ENCODE results near the gene RUFY1. TPM values are rescaled to one million over a fixed set of nuclear protein-coding genes. Genes with fewer than 3 reads are reported as not detected.
A peak's percentile ranks its signal among the peaks of the same experiment; 100 is the strongest.

Gene RUFY1
- total and polyA plus RNA-seq, 4 donors: 32.2 to 51.2 (median 48.5) TPM

DNA sequence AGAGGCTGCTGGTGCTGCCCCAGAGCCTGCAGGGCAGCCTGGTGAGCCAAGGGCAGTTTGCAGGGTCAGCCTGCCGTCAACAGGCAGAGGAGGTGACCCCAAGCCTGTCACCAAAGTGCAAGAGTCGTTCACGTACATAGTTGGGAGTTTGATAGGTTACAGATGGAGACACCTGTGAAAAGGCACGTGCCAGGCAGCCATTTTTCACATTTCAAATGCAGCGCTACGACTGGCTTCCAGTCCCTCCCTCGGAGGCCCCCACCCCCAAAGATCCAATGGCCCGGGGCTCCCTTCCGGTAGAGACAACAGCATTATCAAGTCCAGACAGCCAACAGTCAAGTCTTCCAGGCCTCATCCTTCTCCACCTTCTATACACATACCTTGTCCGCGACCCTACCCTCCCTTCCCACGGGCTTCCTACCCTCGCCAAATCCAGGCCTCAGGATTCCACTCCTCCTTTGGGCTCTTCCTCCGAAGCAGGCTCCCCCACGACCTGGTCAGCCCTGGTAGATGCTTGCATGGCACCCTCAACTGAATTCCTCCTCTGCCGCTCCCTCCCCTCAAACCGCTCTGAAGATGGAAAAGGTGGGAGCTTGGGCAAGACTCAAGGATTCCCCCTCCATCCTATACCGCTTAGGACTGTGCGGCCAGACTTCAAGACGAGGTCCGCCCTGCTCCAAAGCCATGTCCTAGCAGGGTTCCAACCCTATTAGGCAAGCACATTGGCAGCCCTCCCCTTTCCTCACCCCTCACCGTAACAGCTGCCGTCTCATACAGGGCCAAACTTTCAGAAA, 60.0 kb downstream of the RUFY1 start:
- H3K9me3 ChIP-seq (ENCODE audit: control insufficient read depth, insufficient read depth, low read length): no peaks in the 10 kb centered on the region
- peaks cover 91% of the 10 kb centered on the region for H3K36me3 ChIP-seq (ENCODE audit: control insufficient read depth, insufficient read depth, low read length)
- H3K4me3 ChIP-seq (ENCODE audit: low read depth, low read length): no peak overlapping the region
- no peak overlapping the region for H3K27ac ChIP-seq (ENCODE audit: low read depth, low read length)
- H3K4me1 ChIP-seq (ENCODE audit: control insufficient read depth, insufficient read depth, low read length): peaks cover 3% of the 10 kb centered on the region
- no peaks in the 10 kb centered on the region for H3K27me3 ChIP-seq (ENCODE audit: control insufficient read depth, insufficient read depth, low read length)
- WGBS (ENCODE audit: insufficient coverage): 77% methylated on average over 21 of the region's 23 CpGs
- no peak for DNase-seq (ENCODE audit: low read depth in 4 of 6, low spot score in 6 of 6)

- DNase-seq (ENCODE audit: low read depth in 4 of 6, low spot score in 6 of 6): no peak
- Histone ChIP-seq H3K9me3 (ENCODE audit: control insufficient read depth, insufficient read depth, low read length) (no peaks in the 10 kb centered on the region), H3K27ac (ENCODE audit: low read depth, low read length) (no peak overlapping the region), H3K4me3 (ENCODE audit: low read depth, low read length) (no peak overlapping the region), H3K27me3 (ENCODE audit: control insufficient read depth, insufficient read depth, low read length) (no peaks in the 10 kb centered on the region), H3K36me3 (ENCODE audit: control insufficient read depth, insufficient read depth, low read length) (peaks cover 87% of the 10 kb centered on the region), H3K4me1 (ENCODE audit: control insufficient read depth, insufficient read depth, low read length) (peaks cover 2% of the 10 kb centered on the region)
Measured at GRCh38 chr5:179610903-179611265, 60.5 kb downstream of the RUFY1 start.

DNA sequence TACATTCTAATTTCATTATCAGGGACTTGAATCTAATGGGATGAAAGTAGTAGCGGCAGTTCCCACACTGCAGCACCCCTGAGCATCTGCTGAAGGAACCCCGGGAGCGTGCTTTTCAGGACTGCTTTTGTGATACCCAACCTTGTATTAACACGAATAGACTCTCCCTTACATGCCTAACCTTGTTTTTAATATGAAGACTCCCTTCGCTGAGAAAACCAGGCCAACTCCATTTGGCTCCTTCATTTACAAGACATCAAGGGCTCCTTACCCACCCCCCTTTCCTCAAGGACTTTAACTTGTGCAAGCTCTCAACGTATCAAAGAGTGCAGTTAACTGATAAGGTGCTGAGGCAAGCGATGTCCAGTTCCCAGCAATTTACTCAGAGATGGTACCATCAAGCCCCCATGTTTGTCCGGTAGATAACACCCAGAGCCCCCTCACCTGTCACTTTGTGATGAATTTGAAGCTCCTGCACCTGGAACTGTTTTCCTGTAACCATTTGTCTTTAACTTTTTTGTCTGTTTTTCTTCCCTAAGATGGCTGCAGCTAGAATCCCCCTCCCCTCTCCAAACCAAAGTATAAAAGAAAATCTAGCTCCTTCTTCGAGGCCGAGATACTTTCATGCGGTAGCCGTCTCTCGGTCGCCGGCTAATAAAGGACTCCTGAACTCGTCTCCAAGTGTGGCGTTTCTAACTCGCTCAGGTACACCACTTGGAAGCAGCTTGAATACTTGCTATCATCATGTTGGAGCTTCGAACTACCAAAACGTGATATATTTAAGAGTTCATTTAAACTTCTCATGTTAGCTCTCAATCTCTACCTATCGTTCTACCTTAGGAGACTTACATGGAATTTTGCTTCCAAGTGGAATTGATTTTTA, 62.5 kb downstream of the RUFY1 start:
- H3K4me1 ChIP-seq (ENCODE audit: control insufficient read depth, insufficient read depth, low read length): no peaks in the 10 kb centered on the region
- H3K27me3 ChIP-seq (ENCODE audit: control insufficient read depth, insufficient read depth, low read length): no peaks in the 10 kb centered on the region
- WGBS (ENCODE audit: insufficient coverage): 84% methylated on average over 15 of the region's 21 CpGs
- H3K4me3 ChIP-seq (ENCODE audit: low read depth, low read length): no peak overlapping the region
- H3K9me3 ChIP-seq (ENCODE audit: control insufficient read depth, insufficient read depth, low read length): no peaks in the 10 kb centered on the region
- DNase-seq (ENCODE audit: low read depth in 4 of 6, low spot score in 6 of 6): no peak
- H3K36me3 ChIP-seq (ENCODE audit: control insufficient read depth, insufficient read depth, low read length): peaks cover 80% of the 10 kb centered on the region
- no peak overlapping the region for H3K27ac ChIP-seq (ENCODE audit: low read depth, low read length)

- H3K27ac ChIP-seq (ENCODE audit: low read depth, low read length): no peak overlapping the region
- H3K36me3 ChIP-seq (ENCODE audit: control insufficient read depth, insufficient read depth, low read length): peaks cover 78% of the 10 kb centered on the region
- H3K4me1 ChIP-seq (ENCODE audit: control insufficient read depth, insufficient read depth, low read length): no peaks in the 10 kb centered on the region
- no peaks in the 10 kb centered on the region for H3K27me3 ChIP-seq (ENCODE audit: control insufficient read depth, insufficient read depth, low read length)
- no peak overlapping the region for H3K4me3 ChIP-seq (ENCODE audit: low read depth, low read length)
- DNase-seq (ENCODE audit: low read depth in 4 of 6, low spot score in 6 of 6): no peak
- H3K9me3 ChIP-seq (ENCODE audit: control insufficient read depth, insufficient read depth, low read length): no peaks in the 10 kb centered on the region
- WGBS (ENCODE audit: insufficient coverage): 52% methylated on average over 2 of the region's 8 CpGs
Measured at GRCh38 chr5:179613460-179614071, 63.2 kb downstream of the RUFY1 start.

- H3K9me3 ChIP-seq (ENCODE audit: control insufficient read depth, insufficient read depth, low read length): no peaks in the 10 kb centered on the region
- no peaks in the 10 kb centered on the region for H3K27me3 ChIP-seq (ENCODE audit: control insufficient read depth, insufficient read depth, low read length)
- DNase-seq (ENCODE audit: low read depth in 4 of 6, low spot score in 6 of 6): no peak
- H3K27ac ChIP-seq (ENCODE audit: low read depth, low read length): no peak overlapping the region
- no peaks in the 10 kb centered on the region for H3K4me1 ChIP-seq (ENCODE audit: control insufficient read depth, insufficient read depth, low read length)
- H3K36me3 ChIP-seq (ENCODE audit: control insufficient read depth, insufficient read depth, low read length): peaks cover 66% of the 10 kb centered on the region
- no peak overlapping the region for H3K4me3 ChIP-seq (ENCODE audit: low read depth, low read length)
- WGBS (ENCODE audit: insufficient coverage): 100% methylated on average over 2 of the region's 8 CpGs
Measured at GRCh38 chr5:179614745-179615144, 64.4 kb downstream of the RUFY1 start.

DNA sequence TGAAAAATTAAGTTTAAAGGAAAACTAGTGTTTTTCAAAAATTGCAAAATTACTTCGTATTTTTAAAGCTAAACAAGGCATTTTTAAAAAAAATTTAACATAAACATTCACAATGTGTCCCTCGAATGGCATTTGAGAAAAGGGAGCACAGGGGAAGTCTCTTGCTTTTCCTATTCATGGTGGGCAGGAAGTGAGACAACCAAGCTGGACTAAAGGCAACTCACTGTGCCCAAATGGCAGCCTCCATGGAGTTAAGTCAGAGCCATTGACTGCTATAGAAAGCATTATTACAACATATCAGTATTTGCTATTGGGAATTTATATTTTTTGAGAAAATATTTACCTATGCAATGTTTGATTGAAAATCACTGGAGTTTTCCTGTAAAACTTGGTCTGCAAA, 64.8 kb downstream of the RUFY1 start:
- no peaks in the 10 kb centered on the region for H3K4me1 ChIP-seq (ENCODE audit: control insufficient read depth, insufficient read depth, low read length)
- no peaks in the 10 kb centered on the region for H3K9me3 ChIP-seq (ENCODE audit: control insufficient read depth, insufficient read depth, low read length)
- H3K27me3 ChIP-seq (ENCODE audit: control insufficient read depth, insufficient read depth, low read length): no peaks in the 10 kb centered on the region
- 83% methylated on average over 1 of the region's 2 CpGs for WGBS (ENCODE audit: insufficient coverage)
- H3K36me3 ChIP-seq (ENCODE audit: control insufficient read depth, insufficient read depth, low read length): peaks cover 61% of the 10 kb centered on the region
- H3K27ac ChIP-seq (ENCODE audit: low read depth, low read length): no peak overlapping the region
- H3K4me3 ChIP-seq (ENCODE audit: low read depth, low read length): no peak overlapping the region
- no peak for DNase-seq (ENCODE audit: low read depth in 4 of 6, low spot score in 6 of 6)

DNA sequence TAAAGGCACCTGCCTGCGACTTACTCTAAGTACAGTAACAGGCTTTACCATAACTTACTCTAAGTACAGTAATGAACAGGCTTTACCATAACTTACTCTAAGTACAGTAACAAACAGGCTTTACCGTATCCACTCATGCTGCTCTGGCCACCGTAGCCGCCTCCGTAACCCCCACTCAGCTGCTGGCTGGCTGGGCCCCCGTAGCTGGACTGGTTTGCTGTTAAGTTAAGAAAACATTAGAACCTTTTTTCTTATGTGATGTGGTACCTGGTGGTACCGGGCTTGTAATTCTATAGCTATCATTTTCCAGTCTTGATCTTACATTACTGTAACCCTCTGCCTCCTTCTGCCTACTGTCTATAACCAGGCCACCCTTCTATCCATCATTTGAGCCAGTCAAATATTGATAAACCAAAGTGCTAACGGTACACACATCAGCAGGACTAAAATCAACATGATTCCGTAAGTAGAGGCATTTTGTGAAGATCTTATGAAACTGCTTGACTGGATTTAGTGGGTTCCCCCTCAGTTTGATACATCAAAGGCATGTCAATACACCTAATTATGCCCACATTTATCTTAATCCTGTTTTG, 65.7 kb downstream of the RUFY1 start:
- no peaks in the 10 kb centered on the region for H3K4me1 ChIP-seq (ENCODE audit: control insufficient read depth, insufficient read depth, low read length)
- DNase-seq (ENCODE audit: low read depth in 4 of 6, low spot score in 6 of 6): no peak
- no peaks in the 10 kb centered on the region for H3K27me3 ChIP-seq (ENCODE audit: control insufficient read depth, insufficient read depth, low read length)
- WGBS (ENCODE audit: insufficient coverage): 100% methylated on average over 1 of the region's 9 CpGs
- no peaks in the 10 kb centered on the region for H3K9me3 ChIP-seq (ENCODE audit: control insufficient read depth, insufficient read depth, low read length)
- no peak overlapping the region for H3K4me3 ChIP-seq (ENCODE audit: low read depth, low read length)
- peaks cover 59% of the 10 kb centered on the region for H3K36me3 ChIP-seq (ENCODE audit: control insufficient read depth, insufficient read depth, low read length)
- no peak overlapping the region for H3K27ac ChIP-seq (ENCODE audit: low read depth, low read length)

GRCh38 chr5:179617930-179618329, 67.6 kb downstream of the RUFY1 start:
- WGBS (ENCODE audit: insufficient coverage): 60% methylated on average over 1 of the region's 7 CpGs
- no peaks in the 10 kb centered on the region for H3K9me3 ChIP-seq (ENCODE audit: control insufficient read depth, insufficient read depth, low read length)
- no peak overlapping the region for H3K4me3 ChIP-seq (ENCODE audit: low read depth, low read length)
- H3K27me3 ChIP-seq (ENCODE audit: control insufficient read depth, insufficient read depth, low read length): no peaks in the 10 kb centered on the region
- peaks cover 46% of the 10 kb centered on the region for H3K36me3 ChIP-seq (ENCODE audit: control insufficient read depth, insufficient read depth, low read length)
- DNase-seq (ENCODE audit: low read depth in 4 of 6, low spot score in 6 of 6): no peak
- no peak overlapping the region for H3K27ac ChIP-seq (ENCODE audit: low read depth, low read length)
- H3K4me1 ChIP-seq (ENCODE audit: control insufficient read depth, insufficient read depth, low read length): no peaks in the 10 kb centered on the region

GRCh38 chr5:179618923-179619554, 68.7 kb downstream of the RUFY1 start:
- DNase-seq (ENCODE audit: low read depth in 4 of 6, low spot score in 6 of 6): no peak
- H3K27ac ChIP-seq (ENCODE audit: low read depth, low read length): no peak overlapping the region
- 0% methylated on average over 1 of the region's 6 CpGs for WGBS (ENCODE audit: insufficient coverage)
- H3K36me3 ChIP-seq (ENCODE audit: control insufficient read depth, insufficient read depth, low read length): peaks cover 35% of the 10 kb centered on the region
- no peaks in the 10 kb centered on the region for H3K9me3 ChIP-seq (ENCODE audit: control insufficient read depth, insufficient read depth, low read length)
- H3K4me1 ChIP-seq (ENCODE audit: control insufficient read depth, insufficient read depth, low read length): peaks cover 3% of the 10 kb centered on the region
- no peaks in the 10 kb centered on the region for H3K27me3 ChIP-seq (ENCODE audit: control insufficient read depth, insufficient read depth, low read length)
- H3K4me3 ChIP-seq (ENCODE audit: low read depth, low read length): peak overlapping the region; percentile 24
